ENCODE measurements around the gene CLDN14. TPM values are rescaled to one million over a fixed set of nuclear protein-coding genes. Genes with fewer than 3 reads are reported as not detected.

The CLDN14 gene
- total and polyA plus RNA-seq, 2 experiments from 2014 or later, result not detected

GRCh38 chr21:36491209-36491910 is 11.4 kb upstream of the CLDN14 start:
- H3K4me1 Mint-ChIP-seq, result no peaks in the 10 kb centered on the region
- Histone ChIP-seq H3K9me2 (ENCODE audit: insufficient read depth) (no peaks in the 10 kb centered on the region), H3K79me2 (replicated peaks; ENCODE audit: insufficient read depth) (no peaks in the 10 kb centered on the region), H3K27me3 (ENCODE audit: insufficient read depth) (no peaks in the 10 kb centered on the region), H3K4me1 (ENCODE audit: insufficient read depth) (no peaks in the 10 kb centered on the region), H4K20me1 (replicated peaks; ENCODE audit: insufficient read depth) (no peaks in the 10 kb centered on the region), H3F3A (replicated peaks; ENCODE audit: low read depth) (no peaks in the 10 kb centered on the region), H3K36me3 (ENCODE audit: insufficient read depth) (no peaks in the 10 kb centered on the region), H3K4me2 (no peak overlapping the region), H3K4me3 (no peak overlapping the region), H2AFZ (peak overlapping the region; percentile 83; the same call in 1 of the 2 replicates), H3K27ac (ENCODE audit: low read depth) (no peak overlapping the region)
- no peak overlapping the region for H3K27ac Mint-ChIP-seq
- ATAC-seq (no peak), DNase-seq (ENCODE audit: low spot score) (no peak)
- no peak for TF ChIP-seq CREB1 (CRISPR knock-in tag; IDR thresholded peaks at IDR 0.05; ENCODE audit: low read depth)
- no peaks in the 10 kb centered on the region for H3K36me3 Mint-ChIP-seq (ENCODE audit: low read depth)
- no peak overlapping the region for H3K4me3 Mint-ChIP-seq
- H3K9me3 Mint-ChIP-seq, result peaks cover 4% of the 10 kb centered on the region
- H3K27me3 Mint-ChIP-seq (ENCODE audit: insufficient read depth, low read depth, poor library complexity), result peaks cover 5% of the 10 kb centered on the region

- no peaks in the 10 kb centered on the region for H3K79me2 ChIP-seq (replicated peaks; ENCODE audit: insufficient read depth)
- ATAC-seq, result no peak
- Mint-ChIP-seq H3K36me3 (ENCODE audit: low read depth) (no peaks in the 10 kb centered on the region), H3K27ac (no peak overlapping the region), H3K4me1 (no peaks in the 10 kb centered on the region), H3K27me3 (ENCODE audit: insufficient read depth, low read depth, poor library complexity) (peaks cover 5% of the 10 kb centered on the region), H3K9me3 (no peaks in the 10 kb centered on the region; the same call in none of the 3 replicates), H3K4me3 (no peak overlapping the region)
- no peak overlapping the region for H3K4me3 ChIP-seq
- H3K4me2 ChIP-seq, result no peak overlapping the region
- no peak overlapping the region for H3K27ac ChIP-seq (ENCODE audit: low read depth)
- no peak overlapping the region for H2AFZ ChIP-seq
- H3K27me3 ChIP-seq (ENCODE audit: insufficient read depth), result no peaks in the 10 kb centered on the region
- H3K4me1 ChIP-seq (ENCODE audit: insufficient read depth), result no peaks in the 10 kb centered on the region
- no peaks in the 10 kb centered on the region for H3K9me2 ChIP-seq (ENCODE audit: insufficient read depth)
- no peaks in the 10 kb centered on the region for H4K20me1 ChIP-seq (replicated peaks; ENCODE audit: insufficient read depth)
- H3F3A ChIP-seq (replicated peaks; ENCODE audit: low read depth), result no peaks in the 10 kb centered on the region
- no peaks in the 10 kb centered on the region for H3K36me3 ChIP-seq (ENCODE audit: insufficient read depth)
- DNase-seq (ENCODE audit: low spot score), result no peak
- TF ChIP-seq JUNB (IDR thresholded peaks at IDR 0.05; ENCODE audit: unreplicated experiment), result no peak
- TF ChIP-seq ZNF114 (CRISPR knock-in tag; IDR thresholded peaks at IDR 0.05), result no peak
- TF ChIP-seq STAT1 (IDR thresholded peaks at IDR 0.05; ENCODE audit: unreplicated experiment), result no peak
Observed at GRCh38 chr21:36489776-36490165, 9.8 kb upstream of the CLDN14 start.

GRCh38 chr21:36489103-36489775 is 9.3 kb upstream of the CLDN14 start:
- no peaks in the 10 kb centered on the region for H3K9me2 ChIP-seq (ENCODE audit: insufficient read depth)
- no peaks in the 10 kb centered on the region for H3F3A ChIP-seq (replicated peaks; ENCODE audit: low read depth)
- no peak for TF ChIP-seq ZNF331 (CRISPR knock-in tag; IDR thresholded peaks at IDR 0.05; ENCODE audit: low read depth)
- TF ChIP-seq POLR2AphosphoS5 (IDR thresholded peaks at IDR 0.05; ENCODE audit: low read depth), result no peak
- TF ChIP-seq JUNB (IDR thresholded peaks at IDR 0.05; ENCODE audit: unreplicated experiment), result no peak
- no peak for TF ChIP-seq REST (IDR thresholded peaks at IDR 0.05; ENCODE audit: unreplicated experiment)
- TF ChIP-seq EZH2phosphoT487 (IDR thresholded peaks at IDR 0.05; ENCODE audit: unreplicated experiment), result no peak
- TF ChIP-seq ETS1 (IDR thresholded peaks at IDR 0.05), result no peak
- no peaks in the 10 kb centered on the region for H4K20me1 ChIP-seq (replicated peaks; ENCODE audit: insufficient read depth)
- H3K4me1 ChIP-seq (ENCODE audit: insufficient read depth), result no peaks in the 10 kb centered on the region
- Mint-ChIP-seq H3K27me3 (ENCODE audit: insufficient read depth, low read depth, poor library complexity) (peaks cover 5% of the 10 kb centered on the region), H3K4me1 (no peaks in the 10 kb centered on the region), H3K4me3 (no peak overlapping the region), H3K9me3 (no peaks in the 10 kb centered on the region; the same call in 1 of the 3 replicates), H3K27ac (no peak overlapping the region), H3K36me3 (ENCODE audit: low read depth) (no peaks in the 10 kb centered on the region)
- no peak overlapping the region for H2AFZ ChIP-seq
- no peak for ATAC-seq
- no peaks in the 10 kb centered on the region for H3K27me3 ChIP-seq (ENCODE audit: insufficient read depth)
- H3K79me2 ChIP-seq (replicated peaks; ENCODE audit: insufficient read depth), result no peaks in the 10 kb centered on the region
- no peak overlapping the region for H3K4me2 ChIP-seq
- H3K27ac ChIP-seq (ENCODE audit: low read depth), result no peak overlapping the region
- H3K36me3 ChIP-seq (ENCODE audit: insufficient read depth), result no peaks in the 10 kb centered on the region
- no peak overlapping the region for H3K4me3 ChIP-seq
- DNase-seq (ENCODE audit: low spot score), result no peak
